ENCODE results near the gene NUDT16. TPM values are rescaled to one million over a fixed set of nuclear protein-coding genes. Genes with fewer than 3 reads are reported as not detected.
"Not testable (repeated sequence)": the region's sequence is repeated elsewhere in the genome, so short reads cannot be mapped to it uniquely, and the experiment has no call there.

The NUDT16 gene
- polyA plus RNA-seq, 1 donor from 2014 or later = 3.8 TPM

GRCh38 chr3:131361464-131362421, 19.8 kb upstream of the NUDT16 start:
- no peaks in the 10 kb centered on the region for H3K9me3 Mint-ChIP-seq
- peaks cover 25% of the 10 kb centered on the region for H3K27me3 Mint-ChIP-seq
- peak overlapping the region in 1 of 3 donors; percentile 79 for H3K27ac Mint-ChIP-seq
- H3K4me3 Mint-ChIP-seq = peak overlapping the region; percentile 42 to 93 (median 81)
- peaks cover 0 to 5% (median 3%) of the 10 kb centered on the region in 3 donors for H3K4me1 Mint-ChIP-seq
- peaks cover 2% of the 10 kb centered on the region for H3K36me3 Mint-ChIP-seq

- Mint-ChIP-seq H3K9me3 (no peaks in the 10 kb centered on the region), H3K4me1 (peaks cover 0 to 5% (median 3%) of the 10 kb centered on the region in 3 donors), H3K27me3 (peaks cover 25% of the 10 kb centered on the region), H3K27ac (no peak overlapping the region), H3K36me3 (no peaks in the 10 kb centered on the region), H3K4me3 (no peak overlapping the region)
Observed at GRCh38 chr3:131363275-131363674, 18.3 kb upstream of the NUDT16 start.

- Mint-ChIP-seq H3K27ac (peak overlapping the region in 1 of 3 donors; percentile 72), H3K9me3 (no peaks in the 10 kb centered on the region), H3K4me1 (peaks cover 4 to 9% (median 7%) of the 10 kb centered on the region in 3 donors), H3K36me3 (no peaks in the 10 kb centered on the region), H3K4me3 (peak overlapping the region in 2 of 4 donors; percentile 49 to 84), H3K27me3 (no peaks in the 10 kb centered on the region)
Observed at GRCh38 chr3:131370935-131371687, 10.5 kb upstream of the NUDT16 start.

- peak overlapping the region in 1 of 3 donors; percentile 11 for H3K27ac Mint-ChIP-seq
- peaks cover 4 to 9% (median 7%) of the 10 kb centered on the region in 3 donors for H3K4me1 Mint-ChIP-seq
- H3K4me3 Mint-ChIP-seq = peak overlapping the region in 2 of 4 donors; percentile 49 to 84
- H3K9me3 Mint-ChIP-seq = no peaks in the 10 kb centered on the region
- no peaks in the 10 kb centered on the region for H3K27me3 Mint-ChIP-seq
- H3K36me3 Mint-ChIP-seq = no peaks in the 10 kb centered on the region
Observed at GRCh38 chr3:131371688-131372066, 9.9 kb upstream of the NUDT16 start.

GRCh38 chr3:131374741-131375140, 6.8 kb upstream of the NUDT16 start:
- H3K36me3 Mint-ChIP-seq = peaks cover 4% of the 10 kb centered on the region
- H3K4me1 Mint-ChIP-seq = peaks cover 4 to 9% (median 7%) of the 10 kb centered on the region in 3 donors
- H3K27ac Mint-ChIP-seq = no peak overlapping the region
- H3K4me3 Mint-ChIP-seq = no peak overlapping the region
- H3K27me3 Mint-ChIP-seq = no peaks in the 10 kb centered on the region
- H3K9me3 Mint-ChIP-seq = no peaks in the 10 kb centered on the region

- H3K9me3 Mint-ChIP-seq, H3K27me3 Mint-ChIP-seq, H3K36me3 Mint-ChIP-seq: not testable (repeated sequence)
- Mint-ChIP-seq H3K4me1 (peaks cover 10 to 14% (median 14%) of the 10 kb centered on the region in 3 donors), H3K4me3 (peak overlapping the region; percentile 91 to 99 (median 98)), H3K27ac (peak overlapping the region; percentile 23 to 98 (median 95))
Observed at GRCh38 chr3:131380821-131381444, 641 bp upstream of the NUDT16 start.

- no peaks in the 10 kb centered on the region for H3K27me3 Mint-ChIP-seq
- H3K4me1 Mint-ChIP-seq = peaks cover 13 to 19% (median 16%) of the 10 kb centered on the region in 3 donors
- H3K27ac Mint-ChIP-seq = peak overlapping the region in 1 of 3 donors; percentile 54
- peak overlapping the region in 1 of 4 donors; percentile 12 for H3K4me3 Mint-ChIP-seq
- no peaks in the 10 kb centered on the region for H3K9me3 Mint-ChIP-seq
- H3K36me3 Mint-ChIP-seq = peaks cover 5% of the 10 kb centered on the region
Observed at GRCh38 chr3:131386429-131387165, 5.0 kb downstream of the NUDT16 start.

GRCh38 chr3:131387796-131388489, 6.4 kb downstream of the NUDT16 start:
- no peak overlapping the region for H3K4me3 Mint-ChIP-seq
- no peak overlapping the region for H3K27ac Mint-ChIP-seq
- H3K4me1 Mint-ChIP-seq = peaks cover 9 to 13% (median 9%) of the 10 kb centered on the region in 3 donors
- no peaks in the 10 kb centered on the region for H3K9me3 Mint-ChIP-seq
- peaks cover 5% of the 10 kb centered on the region for H3K36me3 Mint-ChIP-seq
- no peaks in the 10 kb centered on the region for H3K27me3 Mint-ChIP-seq

- no peak overlapping the region for H3K27ac Mint-ChIP-seq
- H3K4me1 Mint-ChIP-seq = peaks cover 9 to 13% (median 9%) of the 10 kb centered on the region in 3 donors
- no peaks in the 10 kb centered on the region for H3K27me3 Mint-ChIP-seq
Observed at GRCh38 chr3:131388490-131388799, 6.9 kb downstream of the NUDT16 start.

GRCh38 chr3:131390331-131390730, 8.8 kb downstream of the NUDT16 start:
- no peaks in the 10 kb centered on the region for H3K9me3 Mint-ChIP-seq
- no peak overlapping the region for H3K4me3 Mint-ChIP-seq
- H3K36me3 Mint-ChIP-seq = no peaks in the 10 kb centered on the region
- H3K4me1 Mint-ChIP-seq = peaks cover 7 to 10% (median 9%) of the 10 kb centered on the region in 3 donors
- no peaks in the 10 kb centered on the region for H3K27me3 Mint-ChIP-seq
- H3K27ac Mint-ChIP-seq = no peak overlapping the region

More at GRCh38 chr3:131388490-131388799, 6.9 kb downstream of the NUDT16 start:
- Mint-ChIP-seq H3K36me3 (peaks cover 5% of the 10 kb centered on the region), H3K4me3 (no peak overlapping the region), H3K9me3 (no peaks in the 10 kb centered on the region)

- H3K27ac Mint-ChIP-seq = no peak overlapping the region
- H3K4me1 Mint-ChIP-seq = no peaks in the 10 kb centered on the region
- H3K36me3 Mint-ChIP-seq = no peaks in the 10 kb centered on the region
- no peaks in the 10 kb centered on the region for H3K27me3 Mint-ChIP-seq
- H3K9me3 Mint-ChIP-seq = no peaks in the 10 kb centered on the region
- no peak overlapping the region for H3K4me3 Mint-ChIP-seq
Observed at GRCh38 chr3:131393051-131393450, 11.5 kb downstream of the NUDT16 start.

- no peak overlapping the region for H3K27ac Mint-ChIP-seq
- H3K9me3 Mint-ChIP-seq = no peaks in the 10 kb centered on the region
- H3K4me3 Mint-ChIP-seq = no peak overlapping the region
- H3K4me1 Mint-ChIP-seq = no peaks in the 10 kb centered on the region
- H3K27me3 Mint-ChIP-seq = no peaks in the 10 kb centered on the region
- H3K36me3 Mint-ChIP-seq = no peaks in the 10 kb centered on the region
Observed at GRCh38 chr3:131393868-131394267, 12.3 kb downstream of the NUDT16 start.

GRCh38 chr3:131394400-131394799, 12.8 kb downstream of the NUDT16 start:
- H3K4me1 Mint-ChIP-seq = no peaks in the 10 kb centered on the region

GRCh38 chr3:131396170-131396569, 14.6 kb downstream of the NUDT16 start:
- Mint-ChIP-seq H3K4me1 (no peaks in the 10 kb centered on the region), H3K27ac (no peak overlapping the region), H3K27me3 (no peaks in the 10 kb centered on the region), H3K36me3 (no peaks in the 10 kb centered on the region), H3K4me3 (no peak overlapping the region), H3K9me3 (no peaks in the 10 kb centered on the region)

More at GRCh38 chr3:131394400-131394799, 12.8 kb downstream of the NUDT16 start:
- H3K27me3 Mint-ChIP-seq = no peaks in the 10 kb centered on the region
- no peaks in the 10 kb centered on the region for H3K36me3 Mint-ChIP-seq
- no peak overlapping the region for H3K4me3 Mint-ChIP-seq
- H3K27ac Mint-ChIP-seq = no peak overlapping the region
- no peaks in the 10 kb centered on the region for H3K9me3 Mint-ChIP-seq
